GM23338 (cell line): Measurements from ENCODE around the gene AGAP1. TPM values are rescaled to one million over a fixed set of nuclear protein-coding genes. Genes with fewer than 3 reads are reported as not detected.

Source experiments
- ATAC-seq: fragments of 200-7000 bp; cut with Tn5 transposase; 3 replicates; pipeline ENCODE4 v1.9.1; 2020
- DNase-seq: peaks from one replicate; pipeline ENCODE4 v3.0.0-alpha.2; 2015; ENCODE audit warnings: low spot score
- H2AFZ ChIP-seq: fragments of 200-600 bp; sonication (generic); 2 replicates; pipeline ENCODE4 v1.8.0; 2016; ENCODE audit warnings: antibody characterized with exemption, mild to moderate bottlenecking, moderate library complexity
- H3F3A ChIP-seq: fragments of 200-600 bp; sonication (generic); replicated peaks from 2 replicates; pipeline ENCODE4 v1.8.0; 2017; ENCODE audit warnings: antibody characterized with exemption, mixed run types, low read depth
- H3K27ac ChIP-seq: fragments of 200-600 bp; sonication (generic); 2 replicates; pipeline ENCODE4 v1.6.1; 2016; ENCODE audit warnings: low read depth
- H3K27me3 ChIP-seq: fragments of 200-600 bp; sonication (generic); 2 replicates; pipeline ENCODE4 v1.8.0; 2016; ENCODE audit warnings: mild to moderate bottlenecking, mixed run types, moderate library complexity; ENCODE audit not compliant: insufficient read depth
- H3K36me3 ChIP-seq: fragments of 200-600 bp; sonication (generic); 2 replicates; pipeline ENCODE4 v1.8.0; 2016; ENCODE audit warnings: mild to moderate bottlenecking; ENCODE audit not compliant: insufficient read depth
- H3K4me1 ChIP-seq: fragments of 200-600 bp; sonication (generic); 2 replicates; pipeline ENCODE4 v1.8.0; 2016; ENCODE audit warnings: mild to moderate bottlenecking, moderate library complexity; ENCODE audit not compliant: insufficient read depth
- H3K4me2 ChIP-seq: fragments of 200-600 bp; sonication (generic); 2 replicates; pipeline ENCODE4 v1.7.1; 2017; ENCODE audit warnings: mixed run types
- H3K4me3 ChIP-seq: fragments of 200-600 bp; sonication (generic); 2 replicates; pipeline ENCODE4 v1.6.1; 2016; ENCODE audit warnings: mixed run types
- H3K79me2 ChIP-seq: fragments of 200-600 bp; sonication (generic); replicated peaks from 2 replicates; pipeline ENCODE4 v1.8.0; 2017; ENCODE audit warnings: mild to moderate bottlenecking; ENCODE audit not compliant: insufficient read depth
- H3K9me2 ChIP-seq: fragments of 200-600 bp; sonication (generic); 2 replicates; pipeline ENCODE4 v1.8.0; 2017; ENCODE audit not compliant: insufficient read depth
- H4K20me1 ChIP-seq: fragments of 200-600 bp; sonication (generic); replicated peaks from 2 replicates; pipeline ENCODE4 v1.8.0; 2017; ENCODE audit warnings: mild to moderate bottlenecking; ENCODE audit not compliant: insufficient read depth
- H3K27ac Mint-ChIP-seq: 2 replicates; pipeline ENCODE4 v1.8.0; 2020; ENCODE audit warnings: inconsistent platforms, mild to moderate bottlenecking, moderate library complexity, mixed read lengths
- H3K27me3 Mint-ChIP-seq: 3 replicates; pipeline ENCODE4 v1.8.0; 2022; ENCODE audit warnings: low read depth, mild to moderate bottlenecking, moderate library complexity, mixed read lengths, inconsistent platforms; ENCODE audit not compliant: insufficient read depth, poor library complexity
- H3K36me3 Mint-ChIP-seq: 3 replicates; pipeline ENCODE4 v1.8.0; 2021; ENCODE audit warnings: low read depth, mild to moderate bottlenecking, inconsistent platforms, moderate library complexity, mixed read lengths
- H3K4me1 Mint-ChIP-seq: 3 replicates; pipeline ENCODE4 v1.8.0; 2020; ENCODE audit warnings: mild to moderate bottlenecking, inconsistent platforms, mixed read lengths
- H3K4me3 Mint-ChIP-seq: 3 replicates; pipeline ENCODE4 v1.8.0; 2021; ENCODE audit warnings: moderate library complexity, mild to moderate bottlenecking, inconsistent platforms, mixed read lengths
- H3K9me3 Mint-ChIP-seq: 3 replicates; pipeline ENCODE4 v1.8.0; 2020; ENCODE audit warnings: moderate library complexity, mild to moderate bottlenecking, inconsistent platforms, mixed read lengths
- CREB1 ChIP-seq: fragments of 250-450 bp; sonication (Bioruptor Pico); IDR thresholded peaks from 2 replicates; pipeline ENCODE4 v1.5.0; 2020; ENCODE audit warnings: low read depth, mild to moderate bottlenecking, moderate library complexity
- EZH2 ChIP-seq: fragments of 200-600 bp; sonication (generic); IDR thresholded peaks from one replicate; pipeline ENCODE4 v1.8.0; 2017; ENCODE audit warnings: antibody characterized with exemption, mild to moderate bottlenecking, low read depth; ENCODE audit not compliant: unreplicated experiment
- EZH2phosphoT487 ChIP-seq: fragments of 200-600 bp; sonication (generic); IDR thresholded peaks from one replicate; pipeline ENCODE4 v1.8.1; 2018; ENCODE audit warnings: antibody characterized with exemption; ENCODE audit not compliant: unreplicated experiment
- JUNB ChIP-seq: IDR thresholded peaks from one replicate; pipeline ENCODE4 v1.6.1; 2016; ENCODE audit warnings: antibody characterized with exemption; ENCODE audit not compliant: unreplicated experiment
- NANOG ChIP-seq: IDR thresholded peaks from 2 replicates; pipeline ENCODE4 v1.6.1; 2016; ENCODE audit warnings: antibody characterized with exemption, borderline replicate concordance
- POLR2AphosphoS5 ChIP-seq: IDR thresholded peaks from 2 replicates; pipeline ENCODE4 v1.6.1; 2016; ENCODE audit warnings: antibody characterized with exemption, low read depth
- STAT1 ChIP-seq: IDR thresholded peaks from one replicate; pipeline ENCODE4 v1.6.1; 2016; ENCODE audit warnings: antibody characterized with exemption; ENCODE audit not compliant: unreplicated experiment
- ZNF114 ChIP-seq: fragments of 250-450 bp; sonication (Bioruptor Pico); IDR thresholded peaks from 2 replicates; pipeline ENCODE4 v1.5.0; 2020; ENCODE audit warnings: mild to moderate bottlenecking, moderate library complexity
- ZNF331 ChIP-seq: fragments of 250-450 bp; sonication (Bioruptor Pico); IDR thresholded peaks from 2 replicates; pipeline ENCODE4 v1.5.0; 2020; ENCODE audit warnings: low read depth, mild to moderate bottlenecking, moderate library complexity
- polyA plus RNA-seq: library from polyadenylated mRNA; unstranded; fragments of >200 nt; fragmentation: Nextera tagmentation; extraction: Ambion mirVana; gene quantifications from 2 replicates; pipeline ENCODE4 v1.2.1, GENCODE V29; 2016
- total RNA-seq: library from RNA; depleted of rRNA; stranded (reverse); fragments of >200 nt; shearing (Covaris generic); gene quantifications from 2 replicates; pipeline ENCODE4 v1.2.3, GENCODE V29; 2014
- TF ChIP-seq, protein P1 (sequence below): IDR thresholded peaks from one replicate; pipeline ENCODE4 v1.6.1; 2018; ENCODE audit warnings: antibody characterized with exemption; ENCODE audit not compliant: unreplicated experiment
- TF ChIP-seq, protein P2 (sequence below): IDR thresholded peaks from 2 replicates; pipeline ENCODE4 v1.6.1; 2016; ENCODE audit warnings: antibody characterized with exemption
- TF ChIP-seq, protein P3 (sequence below): fragments of 250-450 bp; sonication (Bioruptor Pico); IDR thresholded peaks from 2 replicates; pipeline ENCODE4 v1.5.0; 2020; ENCODE audit warnings: mild to moderate bottlenecking, moderate library complexity
- TF ChIP-seq, protein P4 (sequence below), 2 experiments: fragments of 200-600 bp in 1 of 2; sonication (generic) in 1 of 2; conservative IDR thresholded peaks; 2 replicates each; pipeline versions ENCODE4 v1.5.1 to v1.6.1; 2016 to 2017; ENCODE audit warnings: antibody characterized with exemption in 2 of 2, low read depth in 2 of 2, mild to moderate bottlenecking in 2 of 2, moderate library complexity in 1 of 2

The AGAP1 gene
- total and polyA plus RNA-seq, 2 experiments from 2014 or later, result 13.3 to 27.9 TPM

DNA sequence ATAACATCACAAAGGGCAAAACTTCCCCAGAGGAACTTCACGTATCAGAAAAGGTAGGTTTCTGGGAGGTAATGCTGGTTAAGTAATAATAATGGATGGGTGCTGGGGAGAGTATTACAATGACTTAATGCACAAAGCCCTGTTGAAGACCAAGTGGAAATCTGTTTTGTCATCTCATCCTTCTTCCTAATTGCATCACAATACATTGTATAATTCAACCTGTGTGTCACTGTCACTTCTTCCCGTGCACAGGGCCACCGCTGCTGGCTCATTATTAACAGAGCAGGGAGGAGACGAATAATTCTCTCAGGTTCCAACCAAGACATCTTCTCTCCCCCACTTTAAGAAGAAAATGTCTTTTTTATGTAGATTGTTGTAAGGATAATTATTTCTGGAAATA, 290.9 kb downstream of the AGAP1 start:
- Mint-ChIP-seq H3K4me3 (no peak overlapping the region), H3K27me3 (no peaks in the 10 kb centered on the region), H3K36me3 (peaks cover 8% of the 10 kb centered on the region; the same call in 1 of the 3 replicates), H3K27ac (no peak overlapping the region), H3K9me3 (no peaks in the 10 kb centered on the region), H3K4me1 (peaks cover 7% of the 10 kb centered on the region; the same call in 2 of the 3 replicates)
- Histone ChIP-seq H3F3A (no peaks in the 10 kb centered on the region), H3K27me3 (no peaks in the 10 kb centered on the region), H3K27ac (no peak overlapping the region), H3K9me2 (peaks cover 11% of the 10 kb centered on the region; the same call in 1 of the 2 replicates), H4K20me1 (no peaks in the 10 kb centered on the region), H3K4me2 (no peak overlapping the region), H2AFZ (no peak overlapping the region), H3K4me1 (no peaks in the 10 kb centered on the region), H3K4me3 (no peak overlapping the region), H3K79me2 (no peaks in the 10 kb centered on the region), H3K36me3 (no peaks in the 10 kb centered on the region)
- no peak for TF ChIP-seq JUNB
- no peak for TF ChIP-seq STAT1
- TF ChIP-seq EZH2phosphoT487, result no peak
- no peak for TF ChIP-seq POLR2AphosphoS5
- no peak for TF ChIP-seq ZNF114
- TF ChIP-seq NANOG, result no peak
- TF ChIP-seq, protein P1, sequence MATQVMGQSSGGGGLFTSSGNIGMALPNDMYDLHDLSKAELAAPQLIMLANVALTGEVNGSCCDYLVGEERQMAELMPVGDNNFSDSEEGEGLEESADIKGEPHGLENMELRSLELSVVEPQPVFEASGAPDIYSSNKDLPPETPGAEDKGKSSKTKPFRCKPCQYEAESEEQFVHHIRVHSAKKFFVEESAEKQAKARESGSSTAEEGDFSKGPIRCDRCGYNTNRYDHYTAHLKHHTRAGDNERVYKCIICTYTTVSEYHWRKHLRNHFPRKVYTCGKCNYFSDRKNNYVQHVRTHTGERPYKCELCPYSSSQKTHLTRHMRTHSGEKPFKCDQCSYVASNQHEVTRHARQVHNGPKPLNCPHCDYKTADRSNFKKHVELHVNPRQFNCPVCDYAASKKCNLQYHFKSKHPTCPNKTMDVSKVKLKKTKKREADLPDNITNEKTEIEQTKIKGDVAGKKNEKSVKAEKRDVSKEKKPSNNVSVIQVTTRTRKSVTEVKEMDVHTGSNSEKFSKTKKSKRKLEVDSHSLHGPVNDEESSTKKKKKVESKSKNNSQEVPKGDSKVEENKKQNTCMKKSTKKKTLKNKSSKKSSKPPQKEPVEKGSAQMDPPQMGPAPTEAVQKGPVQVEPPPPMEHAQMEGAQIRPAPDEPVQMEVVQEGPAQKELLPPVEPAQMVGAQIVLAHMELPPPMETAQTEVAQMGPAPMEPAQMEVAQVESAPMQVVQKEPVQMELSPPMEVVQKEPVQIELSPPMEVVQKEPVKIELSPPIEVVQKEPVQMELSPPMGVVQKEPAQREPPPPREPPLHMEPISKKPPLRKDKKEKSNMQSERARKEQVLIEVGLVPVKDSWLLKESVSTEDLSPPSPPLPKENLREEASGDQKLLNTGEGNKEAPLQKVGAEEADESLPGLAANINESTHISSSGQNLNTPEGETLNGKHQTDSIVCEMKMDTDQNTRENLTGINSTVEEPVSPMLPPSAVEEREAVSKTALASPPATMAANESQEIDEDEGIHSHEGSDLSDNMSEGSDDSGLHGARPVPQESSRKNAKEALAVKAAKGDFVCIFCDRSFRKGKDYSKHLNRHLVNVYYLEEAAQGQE, result no peak
- no peak for TF ChIP-seq EZH2
- TF ChIP-seq, protein P2, sequence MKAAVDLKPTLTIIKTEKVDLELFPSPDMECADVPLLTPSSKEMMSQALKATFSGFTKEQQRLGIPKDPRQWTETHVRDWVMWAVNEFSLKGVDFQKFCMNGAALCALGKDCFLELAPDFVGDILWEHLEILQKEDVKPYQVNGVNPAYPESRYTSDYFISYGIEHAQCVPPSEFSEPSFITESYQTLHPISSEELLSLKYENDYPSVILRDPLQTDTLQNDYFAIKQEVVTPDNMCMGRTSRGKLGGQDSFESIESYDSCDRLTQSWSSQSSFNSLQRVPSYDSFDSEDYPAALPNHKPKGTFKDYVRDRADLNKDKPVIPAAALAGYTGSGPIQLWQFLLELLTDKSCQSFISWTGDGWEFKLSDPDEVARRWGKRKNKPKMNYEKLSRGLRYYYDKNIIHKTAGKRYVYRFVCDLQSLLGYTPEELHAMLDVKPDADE, result no peak
- no peak for TF ChIP-seq ZNF331 (CRISPR knock-in tag)
- TF ChIP-seq, protein P3, sequence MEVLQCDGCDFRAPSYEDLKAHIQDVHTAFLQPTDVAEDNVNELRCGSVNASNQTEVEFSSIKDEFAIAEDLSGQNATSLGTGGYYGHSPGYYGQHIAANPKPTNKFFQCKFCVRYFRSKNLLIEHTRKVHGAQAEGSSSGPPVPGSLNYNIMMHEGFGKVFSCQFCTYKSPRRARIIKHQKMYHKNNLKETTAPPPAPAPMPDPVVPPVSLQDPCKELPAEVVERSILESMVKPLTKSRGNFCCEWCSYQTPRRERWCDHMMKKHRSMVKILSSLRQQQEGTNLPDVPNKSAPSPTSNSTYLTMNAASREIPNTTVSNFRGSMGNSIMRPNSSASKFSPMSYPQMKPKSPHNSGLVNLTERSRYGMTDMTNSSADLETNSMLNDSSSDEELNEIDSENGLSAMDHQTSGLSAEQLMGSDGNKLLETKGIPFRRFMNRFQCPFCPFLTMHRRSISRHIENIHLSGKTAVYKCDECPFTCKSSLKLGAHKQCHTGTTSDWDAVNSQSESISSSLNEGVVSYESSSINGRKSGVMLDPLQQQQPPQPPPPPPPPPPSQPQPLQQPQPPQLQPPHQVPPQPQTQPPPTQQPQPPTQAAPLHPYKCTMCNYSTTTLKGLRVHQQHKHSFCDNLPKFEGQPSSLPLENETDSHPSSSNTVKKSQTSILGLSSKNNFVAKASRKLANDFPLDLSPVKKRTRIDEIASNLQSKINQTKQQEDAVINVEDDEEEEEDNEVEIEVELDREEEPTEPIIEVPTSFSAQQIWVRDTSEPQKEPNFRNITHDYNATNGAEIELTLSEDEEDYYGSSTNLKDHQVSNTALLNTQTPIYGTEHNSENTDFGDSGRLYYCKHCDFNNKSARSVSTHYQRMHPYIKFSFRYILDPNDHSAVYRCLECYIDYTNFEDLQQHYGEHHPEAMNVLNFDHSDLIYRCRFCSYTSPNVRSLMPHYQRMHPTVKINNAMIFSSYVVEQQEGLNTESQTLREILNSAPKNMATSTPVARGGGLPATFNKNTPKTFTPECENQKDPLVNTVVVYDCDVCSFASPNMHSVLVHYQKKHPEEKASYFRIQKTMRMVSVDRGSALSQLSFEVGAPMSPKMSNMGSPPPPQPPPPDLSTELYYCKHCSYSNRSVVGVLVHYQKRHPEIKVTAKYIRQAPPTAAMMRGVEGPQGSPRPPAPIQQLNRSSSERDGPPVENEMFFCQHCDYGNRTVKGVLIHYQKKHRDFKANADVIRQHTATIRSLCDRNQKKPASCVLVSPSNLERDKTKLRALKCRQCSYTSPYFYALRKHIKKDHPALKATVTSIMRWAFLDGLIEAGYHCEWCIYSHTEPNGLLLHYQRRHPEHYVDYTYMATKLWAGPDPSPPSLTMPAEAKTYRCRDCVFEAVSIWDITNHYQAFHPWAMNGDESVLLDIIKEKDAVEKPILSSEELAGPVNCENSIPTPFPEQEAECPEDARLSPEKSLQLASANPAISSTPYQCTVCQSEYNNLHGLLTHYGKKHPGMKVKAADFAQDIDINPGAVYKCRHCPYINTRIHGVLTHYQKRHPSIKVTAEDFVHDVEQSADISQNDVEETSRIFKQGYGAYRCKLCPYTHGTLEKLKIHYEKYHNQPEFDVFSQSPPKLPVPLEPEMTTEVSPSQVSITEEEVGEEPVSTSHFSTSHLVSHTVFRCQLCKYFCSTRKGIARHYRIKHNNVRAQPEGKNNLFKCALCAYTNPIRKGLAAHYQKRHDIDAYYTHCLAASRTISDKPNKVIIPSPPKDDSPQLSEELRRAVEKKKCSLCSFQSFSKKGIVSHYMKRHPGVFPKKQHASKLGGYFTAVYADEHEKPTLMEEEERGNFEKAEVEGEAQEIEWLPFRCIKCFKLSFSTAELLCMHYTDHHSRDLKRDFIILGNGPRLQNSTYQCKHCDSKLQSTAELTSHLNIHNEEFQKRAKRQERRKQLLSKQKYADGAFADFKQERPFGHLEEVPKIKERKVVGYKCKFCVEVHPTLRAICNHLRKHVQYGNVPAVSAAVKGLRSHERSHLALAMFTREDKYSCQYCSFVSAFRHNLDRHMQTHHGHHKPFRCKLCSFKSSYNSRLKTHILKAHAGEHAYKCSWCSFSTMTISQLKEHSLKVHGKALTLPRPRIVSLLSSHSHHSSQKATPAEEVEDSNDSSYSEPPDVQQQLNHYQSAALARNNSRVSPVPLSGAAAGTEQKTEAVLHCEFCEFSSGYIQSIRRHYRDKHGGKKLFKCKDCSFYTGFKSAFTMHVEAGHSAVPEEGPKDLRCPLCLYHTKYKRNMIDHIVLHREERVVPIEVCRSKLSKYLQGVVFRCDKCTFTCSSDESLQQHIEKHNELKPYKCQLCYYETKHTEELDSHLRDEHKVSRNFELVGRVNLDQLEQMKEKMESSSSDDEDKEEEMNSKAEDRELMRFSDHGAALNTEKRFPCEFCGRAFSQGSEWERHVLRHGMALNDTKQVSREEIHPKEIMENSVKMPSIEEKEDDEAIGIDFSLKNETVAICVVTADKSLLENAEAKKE, result no peak
- TF ChIP-seq, protein P4, sequence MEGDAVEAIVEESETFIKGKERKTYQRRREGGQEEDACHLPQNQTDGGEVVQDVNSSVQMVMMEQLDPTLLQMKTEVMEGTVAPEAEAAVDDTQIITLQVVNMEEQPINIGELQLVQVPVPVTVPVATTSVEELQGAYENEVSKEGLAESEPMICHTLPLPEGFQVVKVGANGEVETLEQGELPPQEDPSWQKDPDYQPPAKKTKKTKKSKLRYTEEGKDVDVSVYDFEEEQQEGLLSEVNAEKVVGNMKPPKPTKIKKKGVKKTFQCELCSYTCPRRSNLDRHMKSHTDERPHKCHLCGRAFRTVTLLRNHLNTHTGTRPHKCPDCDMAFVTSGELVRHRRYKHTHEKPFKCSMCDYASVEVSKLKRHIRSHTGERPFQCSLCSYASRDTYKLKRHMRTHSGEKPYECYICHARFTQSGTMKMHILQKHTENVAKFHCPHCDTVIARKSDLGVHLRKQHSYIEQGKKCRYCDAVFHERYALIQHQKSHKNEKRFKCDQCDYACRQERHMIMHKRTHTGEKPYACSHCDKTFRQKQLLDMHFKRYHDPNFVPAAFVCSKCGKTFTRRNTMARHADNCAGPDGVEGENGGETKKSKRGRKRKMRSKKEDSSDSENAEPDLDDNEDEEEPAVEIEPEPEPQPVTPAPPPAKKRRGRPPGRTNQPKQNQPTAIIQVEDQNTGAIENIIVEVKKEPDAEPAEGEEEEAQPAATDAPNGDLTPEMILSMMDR (conservative IDR thresholded peaks at IDR 0.05; ENCODE audit: low read depth in 2 of 2), result no peak
- no peak for TF ChIP-seq CREB1 (CRISPR knock-in tag)
- ATAC-seq (no peak), DNase-seq (no peak)
